Thoracic aorta (tissue), 2 donors: ENCODE measurements around the gene BLNK. TPM values are rescaled to one million over a fixed set of nuclear protein-coding genes. Genes with fewer than 3 reads are reported as not detected.

ENCODE experiments used
- ATAC-seq: fragments of 150-250 bp; one replicate; pipeline ENCODE4 v1.8.0; 2017; ENCODE audit warnings: low read depth; ENCODE audit not compliant: insufficient number of reproducible peaks, low FRiP score
- DNase-seq: peaks from one replicate; pipeline ENCODE4 v3.0.0-alpha.2; 2020; ENCODE audit warnings: low spot score
- H3K27ac ChIP-seq, 2 donors: fragments of 200-600 bp; sonication (generic); 1 replicate in 1 of 2; 2 replicates in 1 of 2; pipeline ENCODE4 v1.5.1; 2016; ENCODE audit warnings: mild to moderate bottlenecking in 2 of 2, moderate library complexity in 2 of 2
- H3K27me3 ChIP-seq: fragments of 200-600 bp; sonication (generic); replicated peaks from 2 replicates; pipeline ENCODE4 v1.6.0; 2016; ENCODE audit warnings: mild to moderate bottlenecking; ENCODE audit not compliant: insufficient read depth
- H3K36me3 ChIP-seq: fragments of 200-600 bp; sonication (generic); one replicate; pipeline ENCODE4 v1.5.1; 2016
- H3K4me1 ChIP-seq, 2 donors: fragments of 200-600 bp; sonication (generic); 1 replicate in 1 of 2; 2 replicates in 1 of 2; pipeline versions ENCODE4 v1.5.1 to v1.6.0; 2016; ENCODE audit warnings: low read depth in 2 of 2, mild to moderate bottlenecking in 1 of 2; ENCODE audit not compliant: control insufficient read depth in 1 of 2
- H3K4me3 ChIP-seq: fragments of 200-600 bp; sonication (generic); 2 replicates; pipeline ENCODE4 v1.5.1; 2016; ENCODE audit warnings: mild to moderate bottlenecking
- H3K9me3 ChIP-seq: fragments of 200-600 bp; sonication (generic); 2 replicates; pipeline ENCODE4 v1.5.1; 2016
- total RNA-seq, 2 donors: library from RNA; depleted of rRNA; stranded (reverse); fragments of >200 nt; gene quantifications; one replicate each; pipeline versions ENCODE4 v1.1.0 to v1.2.3, GENCODE V29; 2016
- TF ChIP-seq, protein P1 (sequence below): fragments of 200-600 bp; sonication (generic); IDR thresholded peaks from one replicate; pipeline ENCODE4 v1.5.1; 2019; ENCODE audit warnings: antibody characterized with exemption

Gene BLNK
- total RNA-seq, 2 donors from 2014 or later: 1.3 to 6.9 TPM

DNA sequence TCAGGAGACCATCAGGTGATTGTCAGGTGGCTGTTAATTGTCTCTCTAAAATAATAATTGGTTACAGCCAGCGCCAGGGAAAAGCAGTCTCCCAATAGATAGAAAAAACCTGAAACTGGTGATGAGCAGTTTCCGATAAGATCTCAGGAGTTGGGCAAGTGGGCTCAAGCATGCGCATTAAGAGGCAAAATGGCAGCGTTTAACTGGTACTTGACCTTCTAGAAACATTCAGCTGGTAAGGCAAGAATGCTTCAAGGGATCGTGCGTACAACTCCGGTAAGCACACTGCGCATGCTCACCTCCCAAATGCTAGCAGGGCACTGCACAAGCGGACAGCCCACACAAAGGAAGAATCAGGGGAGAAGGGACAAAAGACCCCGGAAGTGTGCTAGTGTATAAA is 48.5 kb downstream of the BLNK start:
- Histone ChIP-seq H3K27ac (no peak overlapping the region), H3K27me3 (no peaks in the 10 kb centered on the region), H3K4me3 (no peak overlapping the region), H3K9me3 (no peaks in the 10 kb centered on the region), H3K36me3 (no peaks in the 10 kb centered on the region), H3K4me1 (no peaks in the 10 kb centered on the region)
- no peak for ATAC-seq
- TF ChIP-seq, protein P1, sequence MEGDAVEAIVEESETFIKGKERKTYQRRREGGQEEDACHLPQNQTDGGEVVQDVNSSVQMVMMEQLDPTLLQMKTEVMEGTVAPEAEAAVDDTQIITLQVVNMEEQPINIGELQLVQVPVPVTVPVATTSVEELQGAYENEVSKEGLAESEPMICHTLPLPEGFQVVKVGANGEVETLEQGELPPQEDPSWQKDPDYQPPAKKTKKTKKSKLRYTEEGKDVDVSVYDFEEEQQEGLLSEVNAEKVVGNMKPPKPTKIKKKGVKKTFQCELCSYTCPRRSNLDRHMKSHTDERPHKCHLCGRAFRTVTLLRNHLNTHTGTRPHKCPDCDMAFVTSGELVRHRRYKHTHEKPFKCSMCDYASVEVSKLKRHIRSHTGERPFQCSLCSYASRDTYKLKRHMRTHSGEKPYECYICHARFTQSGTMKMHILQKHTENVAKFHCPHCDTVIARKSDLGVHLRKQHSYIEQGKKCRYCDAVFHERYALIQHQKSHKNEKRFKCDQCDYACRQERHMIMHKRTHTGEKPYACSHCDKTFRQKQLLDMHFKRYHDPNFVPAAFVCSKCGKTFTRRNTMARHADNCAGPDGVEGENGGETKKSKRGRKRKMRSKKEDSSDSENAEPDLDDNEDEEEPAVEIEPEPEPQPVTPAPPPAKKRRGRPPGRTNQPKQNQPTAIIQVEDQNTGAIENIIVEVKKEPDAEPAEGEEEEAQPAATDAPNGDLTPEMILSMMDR: no peak
- no peak for DNase-seq

DNA sequence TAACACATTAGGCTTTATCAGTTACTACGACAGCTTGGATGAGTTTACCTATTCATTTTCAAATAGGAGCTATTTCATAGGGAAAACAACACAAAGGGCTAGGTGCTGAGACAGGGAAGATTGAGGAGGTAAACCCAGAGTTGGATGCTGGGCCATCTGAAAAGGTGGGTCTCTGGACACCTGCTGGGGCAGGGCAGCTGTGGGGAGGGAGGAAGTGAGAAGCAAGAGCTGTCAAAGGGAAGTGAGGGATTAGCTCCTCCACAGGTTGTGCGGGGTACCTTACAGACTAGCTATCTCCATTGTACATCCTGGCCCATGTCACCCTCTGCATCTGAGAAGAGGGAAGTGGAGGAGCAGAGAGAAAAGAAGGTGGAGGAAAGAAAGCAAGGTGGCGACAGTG is 48.9 kb downstream of the BLNK start:
- no peaks in the 10 kb centered on the region for H3K9me3 ChIP-seq
- ATAC-seq (no peak), DNase-seq (no peak)
- no peak overlapping the region for H3K27ac ChIP-seq
- no peaks in the 10 kb centered on the region for H3K36me3 ChIP-seq
- no peak overlapping the region for H3K4me3 ChIP-seq
- TF ChIP-seq, protein P1: no peak
- no peaks in the 10 kb centered on the region for H3K27me3 ChIP-seq
- H3K4me1 ChIP-seq: no peaks in the 10 kb centered on the region

DNA sequence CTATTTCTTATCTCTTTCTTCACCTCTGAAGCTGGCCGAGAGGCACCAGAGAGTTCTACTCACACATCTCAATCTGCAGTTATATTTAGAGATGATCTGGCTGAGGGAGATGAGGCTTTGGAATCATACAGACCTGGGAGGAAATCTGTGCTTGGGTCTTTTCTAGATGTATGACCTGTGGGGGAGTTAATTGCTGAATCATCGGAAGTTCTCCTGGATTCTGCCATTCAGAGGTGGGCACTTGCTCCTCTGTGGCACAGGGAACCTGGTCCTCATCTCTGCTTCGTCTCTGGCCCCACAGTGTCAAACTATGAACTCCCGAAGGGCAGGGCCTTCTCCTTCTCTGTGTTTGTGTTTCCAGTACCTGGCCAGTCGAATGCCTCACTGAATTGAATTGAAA is 52.5 kb downstream of the BLNK start:
- Histone ChIP-seq H3K4me3 (no peak overlapping the region), H3K27me3 (no peaks in the 10 kb centered on the region), H3K36me3 (no peaks in the 10 kb centered on the region), H3K9me3 (no peaks in the 10 kb centered on the region), H3K4me1 (no peaks in the 10 kb centered on the region), H3K27ac (no peak overlapping the region)
- DNase-seq (no peak), ATAC-seq (no peak)
- TF ChIP-seq, protein P1: no peak

DNA sequence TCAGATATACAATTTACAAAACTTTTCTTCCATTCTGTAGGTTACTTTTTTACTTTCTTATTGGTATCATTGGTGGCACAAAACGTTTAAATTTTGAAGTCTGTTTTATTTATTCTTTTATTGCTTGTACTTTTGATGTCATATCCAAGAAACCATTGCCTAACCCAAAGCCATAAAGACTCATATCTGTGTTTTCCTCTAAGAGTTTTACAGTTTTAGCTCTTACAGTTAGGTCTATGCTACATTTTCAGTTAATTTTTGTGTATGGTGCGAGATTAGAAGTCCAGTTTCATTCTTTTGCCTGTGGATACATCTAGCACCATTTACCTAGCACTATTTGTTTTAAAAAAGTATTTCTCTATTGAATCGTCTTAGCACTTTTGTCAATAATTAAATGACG is 53.7 kb downstream of the BLNK start:
- Histone ChIP-seq H3K9me3 (no peaks in the 10 kb centered on the region), H3K4me3 (no peak overlapping the region), H3K27ac (no peak overlapping the region), H3K4me1 (no peaks in the 10 kb centered on the region), H3K36me3 (no peaks in the 10 kb centered on the region), H3K27me3 (no peaks in the 10 kb centered on the region)
- DNase-seq (no peak), ATAC-seq (no peak)
- TF ChIP-seq, protein P1: no peak

DNA sequence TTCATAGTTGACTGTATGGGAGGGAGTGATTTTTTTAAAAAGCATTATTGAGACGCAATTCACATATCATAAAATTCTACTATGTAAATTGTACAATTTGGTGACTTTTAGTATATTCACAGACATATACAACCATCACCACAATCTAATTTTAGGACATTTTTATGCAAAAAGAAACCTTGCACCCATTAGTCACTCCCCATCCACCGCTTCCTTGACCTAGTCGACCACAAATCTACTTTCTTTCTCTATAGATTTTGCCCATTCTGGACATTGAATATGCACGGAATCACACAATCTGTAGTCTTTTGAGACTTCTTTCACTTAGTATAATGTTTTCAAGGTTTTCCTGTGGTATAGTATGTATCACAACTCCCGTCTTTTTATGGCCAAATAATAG is 54.6 kb downstream of the BLNK start:
- Histone ChIP-seq H3K4me3 (no peak overlapping the region), H3K9me3 (no peaks in the 10 kb centered on the region), H3K27ac (no peak overlapping the region), H3K27me3 (no peaks in the 10 kb centered on the region), H3K4me1 (no peaks in the 10 kb centered on the region), H3K36me3 (no peaks in the 10 kb centered on the region)
- TF ChIP-seq, protein P1: no peak
- DNase-seq (no peak), ATAC-seq (no peak)
